Stimulated activated naive B cell treated with anti-CD40 and anti-IgM and Interleukin-4, amounts not matched to agents 10 μg/mL and 1 μg/mL and 100 μg/mL, for 72 hours (primary cell): ENCODE data around the gene GGACT.

Source experiments
- ATAC-seq, 2 donors: fragments of 150-1000 bp; cut with Tn5 transposase; replicated peaks; 2 replicates each; pipeline ENCODE4 v1.10.0; 2021; ENCODE audit warnings: moderate library complexity in 1 of 2
- DNase-seq: peaks from one replicate; pipeline ENCODE4 v3.0.0; 2021
- H3K27ac Mint-ChIP-seq: one replicate; pipeline ENCODE4 v1.8.0; 2022; ENCODE audit warnings: mild to moderate bottlenecking, mixed read lengths
- H3K27me3 Mint-ChIP-seq, 2 donors: one replicate each; pipeline ENCODE4 v1.8.0; 2022; ENCODE audit warnings: mixed read lengths in 2 of 2
- H3K36me3 Mint-ChIP-seq, 2 donors: one replicate each; pipeline ENCODE4 v1.8.0; 2022; ENCODE audit warnings: mixed read lengths in 2 of 2, mild to moderate bottlenecking in 1 of 2
- H3K4me1 Mint-ChIP-seq, 2 donors: one replicate each; pipeline ENCODE4 v1.8.0; 2022; ENCODE audit warnings: mixed read lengths in 2 of 2, mild to moderate bottlenecking in 1 of 2
- H3K4me3 Mint-ChIP-seq, 2 donors: one replicate each; pipeline ENCODE4 v1.8.0; 2022; ENCODE audit warnings: mild to moderate bottlenecking in 2 of 2, mixed read lengths in 2 of 2, moderate library complexity in 1 of 2
- H3K9me3 Mint-ChIP-seq, 2 donors: one replicate each; pipeline ENCODE4 v1.8.0; 2022; ENCODE audit warnings: mixed read lengths in 2 of 2, mild to moderate bottlenecking in 1 of 2

The GGACT gene

DNA sequence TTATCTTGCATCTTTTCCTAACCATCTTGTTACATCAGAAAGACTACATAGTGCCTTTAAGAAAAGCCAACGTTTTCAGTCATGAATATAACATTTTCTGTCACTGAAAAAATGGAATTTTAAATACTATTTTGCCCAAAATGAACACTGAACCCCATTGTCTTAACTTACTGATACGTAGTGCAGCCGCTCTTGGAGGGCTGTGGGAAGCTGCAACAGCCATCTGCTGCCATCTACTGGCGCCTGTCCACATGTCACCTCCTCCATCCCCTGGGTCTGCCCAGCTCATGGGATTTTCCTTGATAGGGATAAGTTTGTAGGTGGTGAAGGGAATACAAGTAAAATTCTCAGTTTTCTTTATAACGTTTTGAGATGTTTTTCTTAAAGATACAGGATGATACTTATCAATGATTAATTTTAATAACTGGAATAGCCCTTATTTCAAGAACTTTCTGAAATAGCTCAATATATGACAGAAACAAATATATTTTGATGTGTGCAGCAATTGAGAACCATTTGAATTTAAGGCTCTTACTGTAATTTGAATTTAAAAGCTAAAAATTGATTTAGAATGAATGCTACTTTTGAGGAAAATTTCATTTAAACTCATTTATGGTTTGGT, 73.7 kb downstream of the GGACT start:
- H3K9me3 Mint-ChIP-seq = no peaks in the 10 kb centered on the region
- H3K4me1 Mint-ChIP-seq = no peaks in the 10 kb centered on the region
- peak; percentile 86 to 94 for ATAC-seq
- H3K4me3 Mint-ChIP-seq = no peak overlapping the region
- peak; percentile 22 for DNase-seq
- H3K27me3 Mint-ChIP-seq = peaks cover 9 to 17% of the 10 kb centered on the region in 2 donors
- peaks cover 0 to 4% of the 10 kb centered on the region in 2 donors for H3K36me3 Mint-ChIP-seq
- H3K27ac Mint-ChIP-seq = no peak overlapping the region

DNA sequence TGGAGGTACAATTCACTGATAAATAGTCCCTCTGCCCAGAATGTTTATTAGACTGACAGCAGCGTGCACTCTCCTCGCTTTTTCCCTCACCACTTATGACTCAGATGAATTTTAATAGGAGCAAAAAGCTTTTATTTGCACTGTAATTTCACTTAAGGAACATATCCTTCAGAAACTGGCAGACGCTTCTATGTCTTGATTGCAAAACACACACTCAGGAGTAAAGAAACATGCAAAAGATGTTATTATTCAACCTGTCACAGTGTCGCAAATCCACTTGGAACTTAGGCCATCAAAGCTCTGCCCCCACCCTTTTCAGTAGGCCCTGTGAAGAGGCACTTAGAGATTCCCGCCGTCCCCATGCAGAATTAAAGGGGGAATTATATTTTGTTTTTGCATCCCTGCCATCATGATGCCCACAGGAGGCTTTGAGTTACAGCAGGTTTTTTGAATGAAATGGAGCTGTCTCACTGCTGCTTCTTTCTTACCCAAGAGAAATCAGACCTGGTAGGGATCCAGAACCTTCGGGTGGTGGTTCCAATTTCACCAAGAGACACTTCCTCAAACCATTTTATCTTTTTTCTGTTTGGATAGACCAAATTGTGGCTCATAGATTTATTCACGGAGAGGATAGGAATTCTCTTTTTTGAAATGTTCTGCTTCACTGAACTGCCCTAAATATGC, 74.5 kb downstream of the GGACT start:
- ATAC-seq = no peak
- H3K4me1 Mint-ChIP-seq = no peaks in the 10 kb centered on the region
- H3K27ac Mint-ChIP-seq = no peak overlapping the region
- peaks cover 9 to 17% of the 10 kb centered on the region in 2 donors for H3K27me3 Mint-ChIP-seq
- no peaks in the 10 kb centered on the region for H3K9me3 Mint-ChIP-seq
- no peak for DNase-seq
- H3K36me3 Mint-ChIP-seq = peaks cover 0 to 4% of the 10 kb centered on the region in 2 donors
- no peak overlapping the region for H3K4me3 Mint-ChIP-seq

DNA sequence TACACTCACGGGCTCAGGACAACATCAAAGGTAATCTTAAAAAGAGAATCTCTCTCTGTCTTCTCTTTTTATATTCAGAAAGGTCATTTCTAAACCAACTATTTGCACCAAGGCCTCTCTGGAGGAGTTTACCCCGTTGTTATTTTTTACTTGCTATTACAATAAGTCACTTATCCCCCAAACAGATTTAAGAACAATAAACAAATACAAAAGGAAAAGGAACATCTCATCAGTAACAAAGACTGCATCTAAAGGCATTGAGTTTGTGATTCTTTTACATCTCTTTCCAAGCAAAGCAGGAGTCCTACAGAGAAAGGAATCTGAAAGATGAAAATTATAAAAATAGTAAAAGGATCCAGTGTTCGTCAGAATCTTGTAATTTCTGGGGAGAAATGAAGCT, 75.4 kb downstream of the GGACT start:
- DNase-seq (no peak), ATAC-seq (no peak)
- H3K27me3 Mint-ChIP-seq = peaks cover 9 to 17% of the 10 kb centered on the region in 2 donors
- H3K4me3 Mint-ChIP-seq = no peak overlapping the region
- no peak overlapping the region for H3K27ac Mint-ChIP-seq
- no peaks in the 10 kb centered on the region for H3K9me3 Mint-ChIP-seq
- H3K36me3 Mint-ChIP-seq = peaks cover 0 to 4% of the 10 kb centered on the region in 2 donors
- H3K4me1 Mint-ChIP-seq = no peaks in the 10 kb centered on the region

DNA sequence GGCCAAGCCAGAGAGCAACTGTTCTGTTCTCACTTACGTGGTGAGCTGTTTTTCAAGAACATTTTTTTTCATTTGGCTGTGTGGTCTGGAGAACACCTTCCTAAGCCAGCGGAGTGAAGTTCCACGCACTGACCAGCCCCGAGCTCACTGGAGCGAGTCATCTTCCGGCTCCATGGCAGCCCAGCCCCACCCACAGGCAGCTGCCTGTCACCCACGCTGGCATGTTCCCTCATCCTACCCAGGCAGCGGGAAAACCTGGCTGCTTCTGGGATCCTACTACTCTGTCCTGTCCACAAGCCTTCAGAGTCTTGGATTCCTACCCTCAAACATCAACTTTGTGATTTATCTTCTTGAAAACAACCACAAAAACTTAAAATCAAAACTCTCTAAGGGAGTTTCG, 76.2 kb downstream of the GGACT start:
- Mint-ChIP-seq H3K27ac (no peak overlapping the region), H3K9me3 (no peaks in the 10 kb centered on the region), H3K4me3 (no peak overlapping the region), H3K4me1 (no peaks in the 10 kb centered on the region), H3K27me3 (peaks cover 9 to 17% of the 10 kb centered on the region in 2 donors), H3K36me3 (peaks cover 0 to 4% of the 10 kb centered on the region in 2 donors)
- ATAC-seq = no peak
- no peak for DNase-seq

DNA sequence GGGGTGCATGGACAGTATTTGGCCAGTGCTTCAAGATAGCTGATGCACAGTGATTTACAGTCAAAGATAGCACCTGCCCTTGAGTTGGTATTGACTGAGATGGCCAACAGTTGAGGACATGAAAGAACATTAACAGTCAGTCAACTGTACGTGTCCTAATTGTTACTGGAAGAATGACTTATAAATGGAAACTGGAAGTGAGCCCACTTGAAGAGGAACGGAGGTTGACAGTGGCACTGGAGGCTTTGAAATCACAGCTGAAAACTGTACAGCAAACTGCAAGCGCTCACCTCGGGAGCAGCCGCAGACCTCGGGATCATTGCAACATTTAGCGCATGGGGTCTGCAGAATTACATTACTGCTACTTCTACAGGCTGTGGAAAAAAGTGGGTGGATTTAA, 77.1 kb downstream of the GGACT start:
- Mint-ChIP-seq H3K9me3 (no peaks in the 10 kb centered on the region), H3K4me1 (peaks cover 1 to 3% of the 10 kb centered on the region in 2 donors), H3K36me3 (peaks cover 0 to 4% of the 10 kb centered on the region in 2 donors), H3K4me3 (no peak overlapping the region), H3K27me3 (peaks cover 9 to 17% of the 10 kb centered on the region in 2 donors), H3K27ac (no peak overlapping the region)
- ATAC-seq (no peak), DNase-seq (no peak)

DNA sequence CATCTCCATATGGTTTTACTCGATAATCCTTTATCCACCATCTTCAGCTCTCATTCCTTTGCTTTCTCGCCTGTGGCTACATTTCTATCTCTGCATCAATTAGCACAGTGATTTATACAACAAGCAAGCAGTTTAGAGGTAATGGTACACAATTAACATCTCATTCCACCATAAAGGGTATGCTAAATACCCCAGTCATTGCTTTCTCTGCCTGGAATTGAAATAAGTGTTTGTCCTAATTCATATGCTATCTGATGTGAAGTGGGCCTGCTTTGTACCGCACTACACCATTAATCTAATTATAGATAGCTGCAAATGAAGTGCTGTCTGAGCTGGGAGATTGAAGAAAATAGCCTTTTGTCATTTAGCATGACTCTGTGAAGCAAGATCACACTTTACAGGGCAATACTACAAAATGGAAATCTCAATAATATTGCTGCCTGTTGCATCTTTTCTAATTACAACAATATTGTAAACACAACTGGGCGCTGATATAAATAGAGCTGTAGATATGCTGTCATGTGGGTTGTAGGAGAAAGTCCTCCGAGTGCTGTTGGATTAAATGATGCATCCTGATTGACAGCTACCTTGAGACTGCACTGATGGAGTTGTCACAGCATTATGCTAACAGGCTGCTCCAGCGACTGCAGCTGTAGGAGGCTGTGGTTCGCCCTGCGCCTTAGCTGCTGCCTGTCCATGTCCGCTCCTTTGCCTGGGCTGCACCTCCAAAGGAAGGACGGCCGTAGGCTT, 78.2 kb downstream of the GGACT start:
- Mint-ChIP-seq H3K27me3 (peaks cover 9 to 17% of the 10 kb centered on the region in 2 donors), H3K4me3 (no peak overlapping the region), H3K36me3 (no peaks in the 10 kb centered on the region), H3K27ac (no peak overlapping the region), H3K4me1 (peaks cover 2 to 6% of the 10 kb centered on the region in 2 donors), H3K9me3 (no peaks in the 10 kb centered on the region)
- no peak for DNase-seq
- no peak for ATAC-seq

DNA sequence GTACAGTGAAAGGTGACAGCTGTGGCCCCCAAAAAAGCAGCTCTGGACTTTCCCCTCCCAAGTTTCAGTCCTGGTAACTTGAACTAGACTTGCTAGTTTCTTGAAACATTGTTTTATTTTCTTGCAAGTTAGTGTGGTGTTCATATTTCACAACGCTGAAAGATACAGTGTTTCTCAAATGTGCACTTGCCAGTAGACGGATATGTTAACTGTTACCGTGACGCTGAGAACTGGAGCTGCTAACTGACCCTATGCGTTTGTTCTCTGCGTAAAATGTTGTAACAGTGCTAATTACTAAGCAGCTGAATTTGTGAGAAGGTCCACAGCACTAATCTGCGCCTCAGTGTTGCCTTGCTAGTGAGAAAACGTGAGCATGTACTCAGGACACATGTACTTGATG, 79.6 kb downstream of the GGACT start:
- Mint-ChIP-seq H3K4me1 (peaks cover 2 to 6% of the 10 kb centered on the region in 2 donors), H3K36me3 (no peaks in the 10 kb centered on the region), H3K9me3 (no peaks in the 10 kb centered on the region), H3K27ac (no peak overlapping the region), H3K27me3 (peaks cover 3 to 10% of the 10 kb centered on the region in 2 donors), H3K4me3 (no peak overlapping the region)
- DNase-seq (no peak), ATAC-seq (no peak)

DNA sequence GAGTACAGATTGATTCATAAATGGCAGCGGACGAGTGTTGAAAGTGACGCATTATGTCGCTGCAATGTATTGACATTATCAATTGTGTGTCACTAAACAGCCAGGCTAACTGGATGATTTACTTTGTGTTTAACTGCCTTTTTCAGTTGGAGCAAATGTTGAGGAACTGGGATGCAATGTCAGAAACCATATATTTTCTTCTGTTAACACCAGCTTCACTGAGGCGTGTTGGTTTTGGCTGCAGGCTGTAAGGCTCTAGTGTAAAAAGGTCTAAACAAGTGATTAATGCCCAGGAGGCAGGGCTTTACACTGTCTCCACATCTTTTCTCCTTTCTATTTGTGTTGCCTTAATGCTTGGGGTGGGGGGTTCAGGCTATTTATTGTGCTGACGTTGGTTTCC, 80.1 kb downstream of the GGACT start:
- peaks cover 2 to 6% of the 10 kb centered on the region in 2 donors for H3K4me1 Mint-ChIP-seq
- H3K9me3 Mint-ChIP-seq = no peaks in the 10 kb centered on the region
- peaks cover 0 to 10% of the 10 kb centered on the region in 2 donors for H3K27me3 Mint-ChIP-seq
- H3K36me3 Mint-ChIP-seq = no peaks in the 10 kb centered on the region
- ATAC-seq = no peak
- H3K27ac Mint-ChIP-seq = no peak overlapping the region
- no peak overlapping the region for H3K4me3 Mint-ChIP-seq
- no peak for DNase-seq

DNA sequence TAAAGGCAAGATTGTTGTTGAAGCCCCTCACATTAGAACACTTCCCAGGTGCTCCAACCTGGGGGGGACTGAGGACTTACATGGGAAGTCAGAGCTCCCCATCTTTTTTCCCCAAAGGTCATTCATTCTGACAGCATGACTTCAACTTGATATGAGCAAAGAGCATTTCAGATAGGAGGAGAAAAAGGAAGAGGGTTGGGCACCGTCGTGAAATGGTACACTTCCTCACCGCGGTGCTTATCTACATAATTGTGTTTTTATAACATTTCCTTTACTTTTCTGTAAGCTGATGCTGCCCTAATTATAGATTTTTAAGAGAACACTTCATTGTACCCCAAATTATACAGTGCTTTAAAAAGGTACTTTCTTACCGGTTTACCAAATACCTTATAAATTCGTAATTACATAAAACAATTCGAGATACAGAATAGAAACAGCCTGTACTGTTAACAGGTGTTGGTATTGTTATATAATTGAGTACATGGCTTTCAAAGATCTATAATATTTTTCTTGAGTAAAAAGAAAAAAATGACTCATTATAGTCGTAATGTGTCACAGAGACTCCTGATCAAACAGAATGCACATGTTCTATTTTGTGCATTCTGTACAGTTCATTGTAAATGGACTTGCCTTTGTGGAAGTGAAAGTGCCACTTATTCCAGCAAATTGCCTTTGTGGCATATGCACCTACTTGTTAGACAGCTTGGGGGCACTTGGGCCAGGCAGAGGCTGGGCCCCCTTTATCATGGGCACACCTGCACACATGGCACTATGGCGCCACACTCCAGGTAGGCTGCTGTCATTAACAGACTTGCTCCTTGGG, 81.8 kb downstream of the GGACT start:
- Mint-ChIP-seq H3K4me3 (no peak overlapping the region), H3K27me3 (no peaks in the 10 kb centered on the region), H3K36me3 (no peaks in the 10 kb centered on the region), H3K9me3 (no peaks in the 10 kb centered on the region), H3K27ac (no peak overlapping the region), H3K4me1 (peaks cover 2 to 6% of the 10 kb centered on the region in 2 donors)
- ATAC-seq = peak; percentile 68 to 69
- DNase-seq = no peak

DNA sequence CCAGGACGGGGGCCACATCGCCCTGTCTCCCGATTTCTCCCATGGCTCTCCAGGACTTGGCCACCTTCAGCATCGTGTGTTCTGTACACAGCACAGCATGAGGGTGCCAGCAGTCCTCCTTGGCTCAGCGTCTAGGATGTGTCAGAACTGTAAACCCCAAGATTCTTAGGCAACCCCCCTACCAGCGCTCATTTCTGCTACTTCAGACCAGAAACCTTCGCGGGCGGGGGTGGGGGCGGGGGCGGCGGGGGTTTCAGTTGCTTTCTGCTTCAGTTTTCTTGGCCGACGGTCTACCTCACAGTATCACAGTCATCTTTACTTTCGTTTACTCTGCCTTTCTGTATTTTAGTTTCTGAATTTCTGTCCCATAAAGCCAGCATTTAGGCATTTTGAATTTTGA, 82.4 kb downstream of the GGACT start:
- no peak for DNase-seq
- Mint-ChIP-seq H3K27ac (no peak overlapping the region), H3K4me1 (peaks cover 2 to 6% of the 10 kb centered on the region in 2 donors), H3K27me3 (no peaks in the 10 kb centered on the region), H3K9me3 (no peaks in the 10 kb centered on the region), H3K4me3 (no peak overlapping the region), H3K36me3 (no peaks in the 10 kb centered on the region)
- no peak for ATAC-seq

DNA sequence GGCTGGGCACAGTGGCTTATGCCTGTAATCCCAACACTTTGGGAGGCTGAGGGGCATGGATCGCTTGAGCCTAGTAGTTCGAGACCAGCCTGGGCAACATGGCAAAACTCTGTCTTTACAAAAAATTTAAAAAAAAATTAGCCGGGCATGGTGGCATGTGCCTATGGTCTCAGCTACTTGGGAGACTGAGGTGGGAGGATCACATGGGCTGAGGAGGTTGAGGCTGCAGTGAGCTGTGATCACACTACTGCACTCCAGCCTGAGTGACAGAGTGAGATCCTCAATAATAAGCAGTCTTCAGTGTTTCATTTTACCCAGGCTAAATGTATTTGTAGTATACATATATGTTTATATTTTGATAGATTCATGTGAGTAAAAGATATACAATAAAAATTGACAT, 85.0 kb downstream of the GGACT start:
- no peak for ATAC-seq
- no peak overlapping the region for H3K4me3 Mint-ChIP-seq
- peaks cover 2 to 6% of the 10 kb centered on the region in 2 donors for H3K4me1 Mint-ChIP-seq
- H3K36me3 Mint-ChIP-seq = no peaks in the 10 kb centered on the region
- no peak for DNase-seq
- no peaks in the 10 kb centered on the region for H3K9me3 Mint-ChIP-seq
- no peaks in the 10 kb centered on the region for H3K27me3 Mint-ChIP-seq
- no peak overlapping the region for H3K27ac Mint-ChIP-seq

DNA sequence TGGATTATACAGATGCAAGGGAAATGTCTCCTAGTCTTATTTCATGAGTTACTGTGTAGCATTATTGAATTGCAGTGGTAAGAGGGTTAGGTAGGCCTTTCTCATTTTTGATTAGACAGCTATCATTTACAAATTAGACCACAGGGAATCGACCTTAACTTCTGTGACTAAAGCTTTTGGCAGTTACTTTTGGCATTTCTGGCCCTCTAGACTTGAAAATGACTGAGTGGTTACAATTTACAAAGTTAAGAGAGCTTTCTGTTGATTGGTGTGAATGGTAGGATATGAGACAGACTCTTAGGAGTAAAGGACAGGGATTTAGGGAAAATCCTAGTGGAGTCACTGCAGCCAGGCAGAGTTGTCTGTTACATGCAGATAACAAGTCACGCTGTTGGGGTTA, 86.1 kb downstream of the GGACT start:
- H3K27ac Mint-ChIP-seq = no peak overlapping the region
- H3K36me3 Mint-ChIP-seq = no peaks in the 10 kb centered on the region
- H3K4me3 Mint-ChIP-seq = no peak overlapping the region
- H3K4me1 Mint-ChIP-seq = peaks cover 2 to 6% of the 10 kb centered on the region in 2 donors
- no peaks in the 10 kb centered on the region for H3K9me3 Mint-ChIP-seq
- H3K27me3 Mint-ChIP-seq = no peaks in the 10 kb centered on the region
- DNase-seq (no peak), ATAC-seq (no peak)

DNA sequence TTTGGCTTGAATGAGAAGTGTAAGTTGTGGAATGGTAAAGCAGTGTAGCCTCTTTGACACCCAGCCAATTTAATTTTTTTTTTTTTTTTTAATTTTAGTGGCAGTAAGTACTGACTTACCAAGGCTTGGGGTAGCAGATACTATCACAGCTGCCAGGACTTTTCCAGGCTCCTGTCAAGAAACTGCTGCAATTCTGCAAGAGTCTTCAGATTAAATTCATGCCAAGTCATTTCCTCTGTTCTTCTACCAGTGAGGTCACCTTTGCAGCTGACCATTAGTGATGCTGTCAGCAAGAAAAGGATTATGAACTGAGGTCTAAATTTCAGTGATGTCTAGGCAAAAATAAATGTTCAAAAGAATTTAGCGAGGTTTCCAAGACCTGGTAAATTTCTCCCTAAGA, 91.2 kb downstream of the GGACT start:
- DNase-seq (no peak), ATAC-seq (no peak)
- Mint-ChIP-seq H3K27me3 (no peaks in the 10 kb centered on the region), H3K27ac (no peak overlapping the region), H3K4me1 (no peaks in the 10 kb centered on the region), H3K4me3 (no peak overlapping the region), H3K36me3 (peaks cover 0 to 4% of the 10 kb centered on the region in 2 donors), H3K9me3 (no peaks in the 10 kb centered on the region)

DNA sequence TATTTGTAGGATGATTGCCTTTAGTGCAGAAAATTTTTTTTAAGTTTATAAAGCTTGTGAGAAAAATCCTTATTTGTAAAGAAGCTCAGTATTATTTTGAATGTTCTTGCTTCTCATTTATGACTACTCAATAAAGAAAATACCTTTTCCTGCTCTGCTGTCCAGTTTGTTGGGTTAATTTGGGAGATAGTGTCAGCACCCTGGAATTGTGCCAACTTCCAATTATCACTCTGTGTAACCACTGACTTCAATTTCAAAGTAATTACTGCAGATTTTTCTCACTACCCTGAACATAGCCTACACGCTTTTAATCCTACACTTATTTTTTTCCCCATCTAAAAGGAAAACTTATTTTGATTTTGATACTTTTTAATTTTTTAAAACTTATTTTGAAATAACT, 93.1 kb downstream of the GGACT start:
- Mint-ChIP-seq H3K36me3 (peaks cover 0 to 4% of the 10 kb centered on the region in 2 donors), H3K4me1 (no peaks in the 10 kb centered on the region), H3K4me3 (no peak overlapping the region), H3K27me3 (no peaks in the 10 kb centered on the region), H3K9me3 (no peaks in the 10 kb centered on the region), H3K27ac (no peak overlapping the region)
- ATAC-seq (no peak), DNase-seq (no peak)
